HG02981 (cell line): Measurements from ENCODE around the gene SPON2.

Experiments
- ATAC-seq: cut with Tn5 transposase; IDR thresholded peaks from one replicate; pipeline ENCODE4 v1.9.1; 2021; ENCODE audit warnings: mild to moderate bottlenecking, moderate library complexity; ENCODE audit not compliant: unreplicated experiment

The SPON2 gene

DNA sequence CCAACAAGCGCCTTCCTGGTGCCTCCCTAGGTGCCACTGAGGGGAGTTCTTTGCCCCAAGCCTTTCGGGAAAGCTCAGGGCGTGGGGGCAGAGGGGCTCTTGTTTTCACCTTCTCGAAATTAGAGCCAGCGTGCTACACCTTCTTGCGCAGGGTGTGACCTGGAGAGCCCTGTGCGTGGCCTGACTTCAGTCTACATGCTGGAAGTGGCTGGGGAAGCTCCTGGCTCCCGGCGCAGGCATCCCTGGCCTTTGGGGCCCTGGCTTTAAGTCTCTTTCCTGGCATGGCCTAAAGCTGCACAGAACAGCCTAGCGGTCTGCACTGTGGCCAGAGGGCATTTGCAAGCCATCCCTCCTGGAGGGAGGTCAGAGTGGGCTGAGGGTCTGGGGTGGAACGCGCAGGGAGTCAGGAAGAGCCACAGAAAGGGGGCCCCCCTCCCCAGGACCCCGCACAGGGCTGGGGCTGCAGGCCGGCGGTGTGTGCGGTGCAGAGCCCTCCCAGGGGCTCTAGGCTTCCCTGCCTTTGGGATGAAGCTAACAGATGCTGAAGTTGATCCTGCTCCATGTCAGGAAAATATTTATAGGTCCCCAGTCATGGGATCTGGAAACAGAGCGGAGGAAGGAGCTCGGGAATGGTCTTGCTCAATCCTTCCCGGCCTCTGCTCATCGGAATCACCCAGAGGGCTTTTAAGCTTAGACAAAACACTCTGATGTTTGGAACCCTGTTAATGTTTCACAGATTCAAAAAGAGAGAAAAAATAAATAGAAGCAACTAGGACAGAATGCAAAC lies 781 bp upstream of the SPON2 start:
- ATAC-seq = no peak

GRCh38 chr4:1171311-1172227 lies 814 bp downstream of the SPON2 start:
- no peak for ATAC-seq

DNA sequence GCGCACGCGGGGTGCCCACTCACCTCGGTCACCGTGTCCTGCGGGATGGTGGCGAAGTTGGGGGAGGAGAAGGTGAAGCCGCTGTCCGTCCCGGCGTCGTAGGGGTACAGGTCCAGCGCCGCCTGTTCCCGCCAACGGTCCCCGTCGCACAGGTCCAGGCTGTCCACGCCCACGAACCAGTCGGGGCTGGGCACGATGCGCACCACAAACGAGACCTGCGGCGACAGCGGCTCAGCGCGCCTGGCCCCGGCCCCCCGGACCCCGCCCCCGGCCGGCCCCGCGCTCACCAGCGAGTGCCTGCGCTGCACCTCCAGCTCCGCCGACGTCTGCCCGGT lies 1.4 kb downstream of the SPON2 start:
- ATAC-seq = no peak

- no peak for ATAC-seq
Measured at GRCh38 chr4:1170156-1170975, 2.0 kb downstream of the SPON2 start.

GRCh38 chr4:1169691-1170096 lies 2.7 kb downstream of the SPON2 start:
- no peak for ATAC-seq

GRCh38 chr4:1169171-1169671 lies 3.2 kb downstream of the SPON2 start:
- no peak for ATAC-seq

- no peak for ATAC-seq
Measured at GRCh38 chr4:1168191-1169101, 3.9 kb downstream of the SPON2 start.

GRCh38 chr4:1167244-1167949 lies 5.0 kb downstream of the SPON2 start:
- peak; percentile 83 for ATAC-seq

- no peak for ATAC-seq
Measured at GRCh38 chr4:1166509-1167243, 5.7 kb downstream of the SPON2 start.

GRCh38 chr4:1164956-1165545 lies 7.3 kb downstream of the SPON2 start:
- no peak for ATAC-seq

DNA sequence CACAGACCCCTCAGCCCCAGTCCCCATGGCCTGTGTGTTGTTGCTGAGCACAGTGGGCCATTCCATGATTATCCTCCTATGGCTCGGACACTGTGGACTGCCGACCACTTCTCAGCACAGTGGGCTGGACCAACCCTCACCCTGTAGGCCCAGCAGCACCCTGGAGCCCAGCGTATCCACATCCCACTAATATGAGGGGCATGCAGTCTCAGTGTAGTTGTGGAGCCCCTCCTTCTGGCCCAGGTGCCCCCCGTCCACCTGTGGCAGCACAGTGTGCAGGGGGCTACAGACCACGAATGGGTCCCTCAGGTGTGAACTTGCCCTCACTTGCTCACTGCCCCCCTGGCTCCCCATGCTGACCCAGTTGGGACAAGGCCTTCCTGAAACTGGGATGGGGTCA lies 7.9 kb downstream of the SPON2 start:
- ATAC-seq = no peak

DNA sequence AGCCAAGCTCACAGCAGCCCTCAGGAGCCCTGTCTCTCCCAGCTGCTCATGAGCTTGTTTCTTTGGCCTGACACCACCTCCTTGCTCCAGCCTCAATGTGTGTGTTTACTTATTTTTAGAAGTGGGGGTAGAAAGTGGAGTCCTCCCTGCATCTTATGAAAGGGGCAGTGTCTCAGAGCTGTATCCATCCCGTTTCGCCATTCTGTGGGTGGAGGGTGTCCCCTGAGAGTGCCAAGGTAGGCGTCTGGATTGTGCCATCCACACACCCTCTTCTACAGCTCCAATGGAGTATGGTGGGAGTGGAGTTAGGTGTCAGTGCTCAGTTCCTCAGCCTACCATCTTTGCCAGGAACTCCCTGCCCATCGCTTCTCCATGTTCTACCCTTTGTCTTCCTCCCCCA lies 8.3 kb downstream of the SPON2 start:
- ATAC-seq = no peak

GRCh38 chr4:1160351-1160750 lies 12.0 kb downstream of the SPON2 start:
- no peak for ATAC-seq

DNA sequence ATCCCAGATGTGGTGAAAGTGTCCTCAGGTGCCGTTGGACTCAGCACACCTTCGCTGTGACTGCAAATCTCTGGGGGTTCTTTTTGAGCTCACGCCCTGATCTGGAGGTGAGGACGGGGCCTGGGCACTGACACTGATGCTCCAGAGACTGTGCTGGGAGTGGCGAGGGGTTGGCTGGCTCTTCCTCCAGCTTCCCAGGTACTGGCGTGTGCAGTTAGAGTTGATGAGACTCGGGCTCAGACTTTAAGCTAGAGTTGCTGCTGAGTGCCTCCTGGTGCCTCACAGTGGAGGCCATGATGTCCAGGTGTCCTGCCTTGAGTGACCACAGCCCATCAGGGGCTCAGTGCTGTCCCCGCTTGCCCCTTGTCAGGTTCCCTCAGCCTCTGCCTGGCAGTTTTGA lies 16.3 kb downstream of the SPON2 start:
- ATAC-seq = no peak

GRCh38 chr4:1155314-1155713 lies 17.1 kb downstream of the SPON2 start:
- ATAC-seq = no peak

DNA sequence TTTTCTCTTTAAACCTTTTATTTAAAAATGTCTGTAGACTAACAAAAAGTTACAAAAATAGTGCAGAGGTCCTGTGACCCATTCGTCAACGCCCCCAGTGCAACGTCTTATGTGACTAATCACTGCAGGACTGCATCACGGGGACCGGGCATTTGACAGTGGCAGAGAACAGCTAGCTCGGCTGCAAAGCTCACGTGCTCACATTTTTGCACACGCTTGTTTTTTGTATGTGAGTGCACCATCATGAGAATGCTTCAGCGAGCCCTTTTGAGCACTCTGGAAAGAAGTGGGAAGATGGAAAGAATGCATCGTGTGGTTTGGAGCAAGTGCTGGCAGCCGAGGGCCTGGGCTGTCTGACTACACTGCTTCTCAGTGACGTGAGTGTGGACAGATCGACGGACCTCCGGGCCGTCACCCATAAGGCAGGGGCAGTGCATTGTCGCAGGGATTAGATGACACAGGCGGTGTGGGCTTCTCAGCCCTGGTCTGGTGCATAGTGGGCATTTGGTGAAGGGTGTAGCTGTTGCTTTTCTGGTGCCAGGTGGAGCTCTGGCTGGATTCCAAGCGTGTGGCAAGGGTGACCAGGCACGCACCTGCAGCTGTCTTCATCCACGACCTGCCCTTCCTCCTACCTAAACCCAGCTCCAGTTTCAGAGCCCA lies 17.7 kb downstream of the SPON2 start:
- no peak for ATAC-seq

GRCh38 chr4:1154126-1154522 lies 18.3 kb downstream of the SPON2 start:
- no peak for ATAC-seq

GRCh38 chr4:1153567-1154090 lies 18.8 kb downstream of the SPON2 start:
- ATAC-seq = no peak
